ENCODE results near the gene TFAP2E.
A peak's percentile ranks its signal among the peaks of the same experiment; 100 is the strongest.

TFAP2E gene

GRCh38 chr1:35536556-35537162 is 36.5 kb upstream of the TFAP2E start:
- Histone ChIP-seq H3K9me3 (ENCODE audit: insufficient read depth, low read length) (no peaks in the 10 kb centered on the region), H3K4me1 (ENCODE audit: low read length) (peaks cover 25% of the 10 kb centered on the region), H3K79me2 (ENCODE audit: low read length) (peaks cover 10% of the 10 kb centered on the region; the same call in 1 of the 2 replicates), H4K20me1 (ENCODE audit: insufficient read depth, low read length) (no peaks in the 10 kb centered on the region), H3K27ac (ENCODE audit: low read length) (no peak overlapping the region), H2AFZ (ENCODE audit: low read depth, low read length) (no peak overlapping the region), H3K4me2 (ENCODE audit: low read length) (no peak overlapping the region), H3K9ac (ENCODE audit: low read length) (no peak overlapping the region), H3K4me3 (ENCODE audit: low read length) (no peak overlapping the region), H3K27me3 (ENCODE audit: low read depth, low read length) (no peaks in the 10 kb centered on the region), H3K36me3 (replicated peaks; ENCODE audit: low read depth, low read length) (peaks cover 9% of the 10 kb centered on the region)
- TF ChIP-seq EZH2phosphoT487 (IDR thresholded peaks at IDR 0.05; ENCODE audit: low read depth) (no peak), CTCF (IDR thresholded peaks at IDR 0.05; ENCODE audit: low read depth, low read length) (no peak)

DNA sequence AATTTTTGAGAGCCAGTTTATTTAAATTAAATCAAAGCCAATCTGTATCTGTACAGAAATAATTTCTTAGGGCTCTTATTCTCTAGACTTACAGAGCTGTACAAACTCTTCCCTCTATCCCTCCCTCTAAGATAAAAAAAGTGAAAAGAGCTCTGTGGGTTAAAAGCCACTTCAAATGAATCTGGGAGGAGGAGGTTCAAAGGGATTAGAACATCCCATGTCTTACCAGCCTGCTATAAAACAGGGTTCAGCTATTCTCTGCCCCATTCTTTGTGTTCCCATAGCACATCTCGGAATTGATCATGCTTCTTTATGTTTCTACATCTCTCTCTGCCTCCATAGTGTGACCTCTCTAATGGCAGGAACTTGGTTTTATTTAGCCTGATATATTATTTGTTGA is 35.3 kb upstream of the TFAP2E start:
- Histone ChIP-seq H2AFZ (ENCODE audit: low read depth, low read length) (no peak overlapping the region), H3K4me1 (ENCODE audit: low read length) (peaks cover 25% of the 10 kb centered on the region), H4K20me1 (ENCODE audit: insufficient read depth, low read length) (no peaks in the 10 kb centered on the region), H3K9me3 (ENCODE audit: insufficient read depth, low read length) (no peaks in the 10 kb centered on the region), H3K4me3 (ENCODE audit: low read length) (no peak overlapping the region), H3K4me2 (ENCODE audit: low read length) (no peak overlapping the region), H3K27me3 (ENCODE audit: low read depth, low read length) (no peaks in the 10 kb centered on the region), H3K36me3 (replicated peaks; ENCODE audit: low read depth, low read length) (peaks cover 2% of the 10 kb centered on the region), H3K9ac (ENCODE audit: low read length) (no peak overlapping the region), H3K27ac (ENCODE audit: low read length) (no peak overlapping the region), H3K79me2 (ENCODE audit: low read length) (peaks cover 10% of the 10 kb centered on the region; the same call in 1 of the 2 replicates)
- TF ChIP-seq CTCF (IDR thresholded peaks at IDR 0.05; ENCODE audit: low read depth, low read length), result no peak
- TF ChIP-seq EZH2phosphoT487 (IDR thresholded peaks at IDR 0.05; ENCODE audit: low read depth), result no peak

DNA sequence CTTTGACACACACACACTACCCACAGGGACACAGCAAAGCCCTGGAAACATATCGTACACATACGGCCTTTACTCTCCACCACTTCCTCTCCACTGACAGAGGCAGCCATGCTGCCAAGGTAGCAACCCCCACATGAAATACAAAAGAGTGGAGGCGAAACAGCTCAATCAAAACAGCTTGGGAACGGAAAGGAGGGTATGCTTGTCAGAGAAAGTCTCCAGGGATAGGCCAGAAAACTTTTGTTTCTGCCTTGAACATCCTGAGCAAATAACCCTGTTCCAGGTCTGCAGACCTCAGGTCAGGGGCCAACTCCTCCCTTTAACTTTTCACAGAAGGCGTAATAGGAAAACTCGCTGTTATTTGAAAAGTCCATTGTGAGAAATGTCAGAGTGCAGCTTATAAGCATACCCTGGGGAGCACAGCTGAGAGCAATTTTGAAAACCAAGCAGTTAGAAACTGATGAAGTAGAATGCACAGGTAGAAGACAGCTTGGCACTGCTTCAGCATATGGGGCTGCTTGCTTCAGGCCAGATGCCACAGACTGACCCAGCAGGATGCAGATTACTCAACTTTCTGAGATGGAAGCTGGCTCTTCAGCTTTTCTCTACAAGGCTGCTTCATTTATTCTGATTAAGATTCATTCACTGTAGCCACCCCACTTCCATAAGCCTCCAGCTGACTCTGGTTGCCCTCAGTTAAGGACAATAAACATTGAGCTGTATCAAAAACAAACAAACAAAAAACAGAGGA is 33.9 kb upstream of the TFAP2E start:
- H3K9ac ChIP-seq (ENCODE audit: low read length), result peak overlapping the region; percentile 34
- H3K27ac ChIP-seq (ENCODE audit: low read length), result peak overlapping the region; percentile 77
- H3K4me3 ChIP-seq (ENCODE audit: low read length), result peak overlapping the region; percentile 39
- H3K36me3 ChIP-seq (replicated peaks; ENCODE audit: low read depth, low read length), result no peaks in the 10 kb centered on the region
- no peak overlapping the region for H2AFZ ChIP-seq (ENCODE audit: low read depth, low read length)
- no peaks in the 10 kb centered on the region for H3K27me3 ChIP-seq (ENCODE audit: low read depth, low read length)
- H3K79me2 ChIP-seq (ENCODE audit: low read length), result peaks cover 10% of the 10 kb centered on the region; the same call in 1 of the 2 replicates
- peak overlapping the region; percentile 57 for H3K4me2 ChIP-seq (ENCODE audit: low read length)
- H3K9me3 ChIP-seq (ENCODE audit: insufficient read depth, low read length), result no peaks in the 10 kb centered on the region
- H3K4me1 ChIP-seq (ENCODE audit: low read length), result peaks cover 25% of the 10 kb centered on the region
- H4K20me1 ChIP-seq (ENCODE audit: insufficient read depth, low read length), result no peaks in the 10 kb centered on the region
- TF ChIP-seq CTCF (IDR thresholded peaks at IDR 0.05; ENCODE audit: low read depth, low read length), result no peak
- TF ChIP-seq EZH2phosphoT487 (IDR thresholded peaks at IDR 0.05; ENCODE audit: low read depth), result no peak

DNA sequence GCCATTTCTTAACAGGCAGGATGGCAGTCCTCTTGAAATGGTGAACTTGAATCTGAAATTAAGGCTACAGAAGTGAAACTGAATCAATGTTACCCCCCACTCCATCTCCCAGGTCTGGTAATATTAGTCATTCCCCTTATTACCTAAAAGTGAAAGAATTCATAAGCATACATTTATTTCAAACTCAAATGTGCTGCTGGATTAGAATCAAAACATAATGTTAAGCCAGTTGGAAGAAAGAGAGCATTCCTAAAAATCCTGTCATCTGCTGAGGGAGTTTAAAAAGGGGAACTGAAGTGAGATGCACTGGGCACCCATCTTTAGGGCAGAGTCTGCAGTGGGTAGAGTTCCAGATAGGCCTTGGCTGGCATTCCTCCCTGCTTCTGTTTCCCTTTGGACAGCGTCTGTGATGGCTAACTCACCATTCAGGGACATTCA is 33.3 kb upstream of the TFAP2E start:
- TF ChIP-seq EZH2phosphoT487 (IDR thresholded peaks at IDR 0.05; ENCODE audit: low read depth), result no peak
- TF ChIP-seq CTCF (IDR thresholded peaks at IDR 0.05; ENCODE audit: low read depth, low read length), result no peak
- H3K9ac ChIP-seq (ENCODE audit: low read length), result no peak overlapping the region
- H3K4me3 ChIP-seq (ENCODE audit: low read length), result no peak overlapping the region; the same call in 1 of the 2 replicates
- no peaks in the 10 kb centered on the region for H3K27me3 ChIP-seq (ENCODE audit: low read depth, low read length)
- H3K79me2 ChIP-seq (ENCODE audit: low read length), result peaks cover 10% of the 10 kb centered on the region; the same call in 1 of the 2 replicates
- H3K27ac ChIP-seq (ENCODE audit: low read length), result peak overlapping the region; percentile 77
- peak overlapping the region; percentile 57 for H3K4me2 ChIP-seq (ENCODE audit: low read length)
- H3K4me1 ChIP-seq (ENCODE audit: low read length), result peaks cover 25% of the 10 kb centered on the region
- H2AFZ ChIP-seq (ENCODE audit: low read depth, low read length), result no peak overlapping the region
- no peaks in the 10 kb centered on the region for H4K20me1 ChIP-seq (ENCODE audit: insufficient read depth, low read length)
- H3K36me3 ChIP-seq (replicated peaks; ENCODE audit: low read depth, low read length), result no peaks in the 10 kb centered on the region
- no peaks in the 10 kb centered on the region for H3K9me3 ChIP-seq (ENCODE audit: insufficient read depth, low read length)
